GM19395 (cell line): ENCODE measurements around the gene SMARCC2.
"Not testable (repeated sequence)": the region's sequence is repeated elsewhere in the genome, so short reads cannot be mapped to it uniquely, and the experiment has no call there.

Source experiments
- ATAC-seq: cut with Tn5 transposase; IDR thresholded peaks from one replicate; pipeline ENCODE4 v1.9.1; 2021; ENCODE audit warnings: mild to moderate bottlenecking, moderate library complexity; ENCODE audit not compliant: unreplicated experiment

Gene SMARCC2

GRCh38 chr12:56165369-56165768 is 23.9 kb downstream of the SMARCC2 start:
- no peak for ATAC-seq

DNA sequence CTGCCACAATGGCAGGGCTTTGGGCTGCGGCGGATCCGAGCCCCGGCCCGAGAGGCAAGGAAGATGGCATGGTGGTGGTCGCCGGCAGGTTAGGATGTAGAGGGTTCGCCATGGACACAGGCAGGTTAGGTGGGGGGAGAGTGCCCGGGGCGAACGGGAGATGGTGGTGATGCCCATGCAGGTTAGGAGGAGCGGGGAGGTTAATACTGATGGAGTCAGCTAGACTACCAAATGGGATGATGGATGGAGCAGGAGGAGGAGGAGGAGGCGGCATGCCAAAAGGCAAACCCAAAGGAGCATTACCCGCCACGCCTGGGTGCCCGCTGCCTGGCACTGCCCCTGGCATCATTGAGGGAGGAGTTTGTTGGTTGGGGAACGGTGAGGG is 24.9 kb downstream of the SMARCC2 start:
- no peak for ATAC-seq

DNA sequence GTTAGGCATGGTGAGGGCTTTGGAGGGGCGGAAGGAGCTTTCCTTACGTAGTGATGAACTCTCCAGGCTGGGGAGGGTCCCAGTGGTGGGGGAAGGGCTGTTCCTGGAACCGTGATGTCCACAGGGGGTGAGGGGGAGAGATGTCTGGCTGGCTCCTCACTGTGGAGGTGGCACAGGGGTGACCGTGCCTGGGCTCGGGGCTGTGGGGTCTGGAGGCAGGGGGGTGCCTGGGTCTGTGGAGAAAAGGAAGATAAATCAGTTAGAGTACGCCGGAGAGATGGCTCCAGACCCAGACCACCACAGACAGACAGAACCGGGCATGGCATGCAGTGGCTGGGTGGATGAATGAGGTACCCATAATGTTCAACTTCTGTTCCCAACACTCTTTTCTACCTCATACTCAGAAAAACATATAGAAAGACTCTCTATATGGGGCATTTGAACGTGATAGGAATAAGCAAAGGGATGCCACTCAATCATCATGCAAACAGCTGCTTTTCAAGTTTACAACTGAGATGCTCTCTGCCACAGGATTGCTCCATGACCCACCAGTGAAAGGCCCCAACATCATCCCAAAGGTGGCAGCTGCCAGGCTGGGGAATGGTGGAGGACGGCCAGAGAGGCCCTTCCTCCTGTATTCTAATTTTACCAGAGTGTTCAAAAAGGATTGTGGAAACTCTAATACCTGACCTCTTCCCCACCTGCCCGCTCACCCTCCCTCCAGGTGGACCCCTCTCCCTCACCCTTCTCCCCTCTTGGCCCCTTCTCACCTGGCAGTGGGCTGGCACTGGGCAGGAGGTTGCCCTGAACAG is 25.5 kb downstream of the SMARCC2 start:
- no peak for ATAC-seq

- ATAC-seq = no peak
These were observed 26.6 kb downstream of the SMARCC2 start for GRCh38 chr12:56162468-56163290.

- ATAC-seq = no peak
These were observed 27.5 kb downstream of the SMARCC2 start for GRCh38 chr12:56161690-56162351.

DNA sequence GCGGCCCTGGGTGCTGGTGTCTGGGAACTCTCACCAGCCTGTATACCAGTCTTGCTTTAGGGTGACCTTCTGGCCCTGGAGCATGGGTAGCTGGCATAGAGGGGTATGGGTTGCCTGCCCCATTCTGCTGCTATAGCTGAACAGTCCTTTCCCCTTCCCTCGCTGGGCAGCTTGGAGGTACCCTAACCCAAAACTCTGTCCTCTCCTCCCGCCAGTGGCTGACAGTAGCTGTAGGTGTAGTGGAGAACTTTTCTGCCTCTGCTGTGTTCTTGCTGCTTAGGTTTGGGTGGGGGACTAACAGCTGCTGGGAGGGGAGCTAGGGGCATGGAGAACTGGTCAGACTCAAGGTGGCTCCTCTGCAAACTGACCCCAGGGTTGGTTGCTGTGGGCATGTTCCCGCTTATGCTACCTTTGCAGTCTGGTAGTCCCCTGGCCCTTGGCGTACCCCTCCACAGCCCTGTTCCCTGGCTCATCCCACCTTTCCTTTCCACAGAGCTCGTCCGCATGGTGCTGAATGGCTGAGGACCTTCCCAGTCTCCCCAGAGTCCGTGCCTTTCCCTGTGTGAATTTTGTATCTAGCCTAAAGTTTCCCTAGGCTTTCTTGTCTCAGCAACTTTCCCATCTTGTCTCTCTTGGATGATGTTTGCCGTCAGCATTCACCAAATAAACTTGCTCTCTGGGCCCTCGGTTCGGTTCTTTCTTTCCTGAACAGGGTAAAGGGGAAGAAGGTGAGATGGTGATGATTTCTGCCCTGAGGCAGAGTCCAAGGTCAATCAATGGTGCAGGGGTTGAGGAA is 28.2 kb downstream of the SMARCC2 start:
- ATAC-seq = no peak

DNA sequence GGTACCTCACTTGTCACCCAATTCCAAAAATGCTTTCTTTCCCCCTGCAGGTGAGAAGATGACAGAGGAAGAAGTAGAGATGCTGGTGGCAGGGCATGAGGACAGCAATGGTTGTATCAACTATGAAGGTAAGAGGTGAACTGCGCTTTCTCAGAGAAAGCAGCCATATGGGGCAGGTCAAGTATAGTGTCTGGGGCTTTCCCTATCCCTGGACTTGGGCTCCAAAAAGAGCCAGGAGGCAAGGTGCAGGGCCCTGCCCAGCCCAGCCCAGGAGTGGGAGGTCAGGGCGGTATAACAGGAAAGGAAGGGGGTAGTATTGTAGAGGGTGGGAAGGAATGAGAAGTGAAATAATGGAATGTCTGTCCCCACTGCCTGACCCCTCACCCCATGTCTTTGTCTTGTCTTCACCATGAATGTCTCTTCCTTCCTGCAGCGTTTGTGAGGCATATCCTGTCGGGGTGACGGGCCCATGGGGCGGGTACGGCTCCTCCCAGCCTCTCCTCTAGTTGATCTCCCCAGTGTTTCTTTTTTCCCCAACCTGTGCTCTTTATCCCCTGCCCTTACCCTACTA is 29.0 kb downstream of the SMARCC2 start:
- ATAC-seq = no peak

DNA sequence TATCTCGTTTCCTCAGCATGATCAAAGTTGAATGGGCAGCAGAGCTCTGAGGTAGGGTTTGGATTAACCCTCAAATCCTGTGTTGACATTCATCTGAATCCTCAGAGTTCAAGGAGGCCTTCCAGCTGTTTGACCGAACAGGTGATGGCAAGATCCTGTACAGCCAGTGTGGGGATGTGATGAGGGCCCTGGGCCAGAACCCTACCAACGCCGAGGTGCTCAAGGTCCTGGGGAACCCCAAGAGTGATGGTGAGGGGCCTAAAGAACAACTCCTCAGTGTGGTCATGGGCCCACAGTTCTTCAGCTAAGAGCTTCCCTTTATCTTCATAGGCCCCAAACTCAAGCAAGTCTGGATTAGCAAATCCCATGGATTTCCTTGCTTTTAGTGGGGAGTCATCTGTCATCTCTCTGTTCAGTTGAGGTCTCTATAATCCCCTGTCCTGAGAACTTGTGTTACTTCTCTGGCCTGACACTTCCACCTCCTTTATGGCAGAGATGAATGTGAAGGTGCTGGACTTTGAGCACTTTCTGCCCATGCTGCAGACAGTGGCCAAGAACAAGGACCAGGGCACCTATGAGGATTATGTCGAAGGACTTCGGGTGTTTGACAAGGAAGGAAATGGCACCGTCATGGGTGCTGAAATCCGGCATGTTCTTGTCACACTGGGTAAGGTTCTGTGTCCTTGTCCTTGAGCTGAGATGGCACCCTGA is 29.6 kb downstream of the SMARCC2 start:
- no peak for ATAC-seq

DNA sequence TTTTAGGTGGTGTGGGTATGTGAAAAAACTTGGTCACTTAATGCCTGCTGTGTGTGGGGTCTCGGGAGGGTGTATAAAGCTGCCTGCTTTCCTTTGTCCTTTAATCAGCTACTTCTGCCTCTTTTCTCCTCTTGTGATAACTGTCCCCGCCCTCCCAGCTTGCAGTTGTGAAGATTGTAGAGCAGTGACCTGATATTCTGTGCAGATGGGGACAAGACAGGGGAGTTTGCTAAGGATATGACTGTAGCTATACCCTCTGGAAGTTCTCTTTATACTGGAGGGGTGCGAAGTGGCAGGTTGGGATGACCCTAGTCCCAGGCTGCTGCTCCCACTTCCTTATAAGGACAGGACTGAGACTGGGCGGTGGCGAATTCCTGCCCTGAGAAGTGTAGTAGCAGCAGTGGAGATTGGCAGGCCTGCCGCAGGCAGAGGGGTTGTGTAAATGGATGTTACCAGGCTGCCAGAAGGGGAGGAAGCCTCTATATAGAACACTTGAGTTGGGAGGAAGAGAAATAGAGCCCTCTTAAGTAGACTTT is 30.3 kb downstream of the SMARCC2 start:
- no peak for ATAC-seq

- peak; percentile 83 for ATAC-seq
These were observed 31.0 kb downstream of the SMARCC2 start, which contains the start of gene MYL6 for GRCh38 chr12:56158029-56158925. TSS of gene MYL6 (plus strand) at chr12:56158359. CDS start at chr12:56158402, 43 bp downstream.

DNA sequence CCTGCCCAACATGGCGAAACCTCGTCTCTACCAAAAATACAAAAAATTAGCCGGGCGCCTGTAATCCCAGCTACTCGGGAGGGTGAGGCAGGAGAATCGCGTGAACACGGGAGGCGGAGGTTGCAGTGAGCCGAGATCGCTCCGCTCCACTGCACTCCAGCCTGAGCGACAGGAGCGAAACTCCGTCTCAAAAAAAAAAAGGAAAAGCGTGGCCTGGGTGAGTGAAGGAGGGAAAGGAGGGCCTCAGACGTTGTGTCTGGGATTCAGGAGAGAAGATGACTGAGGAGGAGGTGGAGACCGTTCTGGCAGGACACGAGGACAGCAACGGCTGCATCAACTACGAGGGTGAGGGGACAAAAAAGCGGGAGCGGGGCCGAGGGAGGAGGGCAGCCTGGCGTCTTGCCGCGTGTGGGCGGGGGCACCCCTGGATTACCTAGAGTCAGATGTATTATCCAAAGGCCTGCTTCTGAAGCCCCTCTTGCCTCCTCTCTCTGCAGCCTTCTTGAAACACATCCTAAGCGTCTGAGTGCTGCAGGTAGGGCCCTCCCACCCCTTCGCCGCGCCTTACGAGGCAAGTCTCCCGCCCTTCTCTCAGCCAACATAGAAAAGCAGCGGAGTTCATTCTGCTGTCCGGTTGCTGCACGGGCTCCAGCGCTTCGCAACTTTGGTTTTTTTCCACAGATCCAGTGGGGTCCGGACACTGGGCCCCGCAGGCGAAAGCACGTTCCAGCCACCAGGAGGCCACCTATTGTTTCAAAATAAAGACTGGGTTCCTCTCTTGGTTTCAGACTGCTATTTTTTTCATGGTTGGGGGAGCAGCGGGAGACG is 31.9 kb downstream of the SMARCC2 start:
- peak; percentile 38 for ATAC-seq

DNA sequence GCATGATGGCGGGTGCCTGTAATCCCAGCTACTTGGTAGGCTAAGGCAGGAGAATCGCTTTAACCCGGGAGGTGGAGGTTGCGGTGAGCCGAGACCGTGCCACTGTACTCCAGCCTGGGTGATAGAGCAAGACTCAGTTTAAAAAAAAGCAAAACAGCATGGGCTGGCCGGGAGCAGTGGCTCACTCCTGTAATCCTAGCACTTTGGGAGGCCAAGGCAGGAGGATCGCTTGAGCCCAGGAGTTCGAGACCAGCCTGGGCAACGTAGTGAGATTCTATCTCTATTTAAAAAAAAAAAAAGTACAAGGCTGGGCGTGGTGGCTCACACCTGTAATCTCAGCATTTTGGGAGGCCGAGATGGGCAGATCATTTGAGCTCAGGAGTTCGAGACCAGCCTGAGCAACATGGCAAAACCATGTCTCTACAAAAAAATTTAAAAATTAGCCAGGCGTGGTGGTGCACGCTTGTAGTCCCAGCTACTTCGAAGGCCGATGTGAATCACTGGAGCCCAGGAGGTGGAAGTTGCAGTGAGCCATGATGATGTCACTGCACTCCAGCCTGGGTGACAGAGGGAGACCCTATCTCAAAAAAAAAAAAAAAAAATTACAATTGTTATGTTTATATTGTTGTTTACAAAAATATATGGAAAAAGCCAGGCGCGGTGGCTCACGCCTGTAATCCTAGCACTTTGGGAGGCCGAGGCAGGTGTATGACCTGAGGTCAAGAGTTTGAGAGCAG is 32.7 kb downstream of the SMARCC2 start:
- not testable (repeated sequence) for ATAC-seq

GRCh38 chr12:56155256-56155845 is 33.9 kb downstream of the SMARCC2 start:
- no peak for ATAC-seq

DNA sequence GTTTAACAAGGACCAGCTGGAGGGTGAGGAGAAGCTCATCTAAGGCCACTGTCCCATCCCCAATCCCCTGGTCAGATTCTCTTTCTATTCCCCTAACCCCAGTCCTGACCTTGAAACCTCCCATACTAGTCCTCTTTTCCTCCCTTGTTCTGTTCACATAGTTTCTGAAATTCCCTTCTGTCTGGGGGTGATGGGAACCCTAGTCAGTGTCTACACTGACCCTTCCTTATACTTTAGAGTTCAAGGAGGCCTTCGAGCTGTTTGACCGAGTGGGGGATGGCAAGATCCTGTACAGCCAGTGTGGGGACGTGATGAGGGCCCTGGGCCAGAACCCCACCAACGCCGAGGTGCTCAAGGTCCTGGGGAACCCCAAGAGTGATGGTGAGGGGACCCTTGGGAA is 34.5 kb downstream of the SMARCC2 start:
- ATAC-seq = no peak

GRCh38 chr12:56154246-56154771 is 35.0 kb downstream of the SMARCC2 start:
- ATAC-seq = no peak

GRCh38 chr12:56153678-56154065 is 35.6 kb downstream of the SMARCC2 start:
- no peak for ATAC-seq
